Endothelial cell (in vitro differentiated cells): ENCODE data around the gene KCNN1. TPM values are rescaled to one million over a fixed set of nuclear protein-coding genes. Genes with fewer than 3 reads are reported as not detected.

Experiments
- DNase-seq: peaks from one replicate; pipeline ENCODE4 v3.0.0; 2021; ENCODE audit warnings: low spot score
- H3K27ac Mint-ChIP-seq: one replicate; pipeline ENCODE4 v1.8.0; 2021; ENCODE audit warnings: mixed read lengths, inconsistent platforms; ENCODE audit not compliant: unreplicated experiment
- H3K27me3 Mint-ChIP-seq: one replicate; pipeline ENCODE4 v1.8.0; 2021; ENCODE audit warnings: mild to moderate bottlenecking, moderate library complexity, mixed read lengths, inconsistent platforms; ENCODE audit not compliant: unreplicated experiment
- H3K36me3 Mint-ChIP-seq: one replicate; pipeline ENCODE4 v1.8.0; 2021; ENCODE audit warnings: mild to moderate bottlenecking, low read depth, mixed read lengths, inconsistent platforms; ENCODE audit not compliant: unreplicated experiment
- H3K4me1 Mint-ChIP-seq: one replicate; pipeline ENCODE4 v1.8.0; 2021; ENCODE audit warnings: mild to moderate bottlenecking, mixed read lengths, inconsistent platforms; ENCODE audit not compliant: unreplicated experiment
- H3K4me3 Mint-ChIP-seq: one replicate; pipeline ENCODE4 v1.8.0; 2021; ENCODE audit warnings: mild to moderate bottlenecking, mixed read lengths, inconsistent platforms; ENCODE audit not compliant: unreplicated experiment
- H3K9me3 Mint-ChIP-seq: one replicate; pipeline ENCODE4 v1.8.0; 2021; ENCODE audit warnings: mixed read lengths, inconsistent platforms; ENCODE audit not compliant: unreplicated experiment
- CTCF ChIP-seq: fragments of 200-600 bp; sonication (generic); IDR thresholded peaks from one replicate; pipeline ENCODE4 v1.5.0; 2021; ENCODE audit warnings: antibody characterized with exemption; ENCODE audit not compliant: unreplicated experiment
- total RNA-seq: library from RNA; stranded (reverse); fragmentation: NEBNext Ultra II Directional; extraction: Animal tissue kit (Norgen Biotek cat#: 25700); gene quantifications from one replicate; pipeline ENCODE4 v1.2.1, GENCODE V29; 2021; ENCODE audit not compliant: unreplicated experiment

Gene KCNN1
- total RNA-seq, 1 donor from 2014 or later = 19.3 TPM

- Mint-ChIP-seq H3K27ac (no peak within 1 kb of the TSS), H3K36me3 (peaks cover 3% of the 10 kb centered on the region), H3K27me3 (peaks cover 9% of the 10 kb centered on the region), H3K4me3 (peak within 1 kb of the TSS; percentile 90), H3K9me3 (no peaks in the 10 kb centered on the region), H3K4me1 (peaks cover 3% of the 10 kb centered on the region)
- TF ChIP-seq CTCF = no peak
- DNase-seq = peak; percentile 83
Observed at GRCh38 chr19:18007917-18008673, 41.2 kb downstream of the KCNN1 start, which contains the start of gene ARRDC2. TSS of gene ARRDC2 (plus strand) at chr19:18008170. CDS start at chr19:18008311, 141 bp downstream.

- peak overlapping the region; percentile 31 for H3K4me3 Mint-ChIP-seq
- DNase-seq = no peak
- peaks cover 6% of the 10 kb centered on the region for H3K4me1 Mint-ChIP-seq
- H3K9me3 Mint-ChIP-seq = no peaks in the 10 kb centered on the region
- H3K27me3 Mint-ChIP-seq = peaks cover 9% of the 10 kb centered on the region
- H3K36me3 Mint-ChIP-seq = peaks cover 3% of the 10 kb centered on the region
- no peak overlapping the region for H3K27ac Mint-ChIP-seq
- no peak for TF ChIP-seq CTCF
Observed at GRCh38 chr19:18008814-18009213, 41.9 kb downstream of the KCNN1 start.

- Mint-ChIP-seq H3K36me3 (peaks cover 3% of the 10 kb centered on the region), H3K27me3 (peaks cover 9% of the 10 kb centered on the region), H3K4me3 (no peak overlapping the region), H3K4me1 (peaks cover 6% of the 10 kb centered on the region), H3K27ac (no peak overlapping the region), H3K9me3 (no peaks in the 10 kb centered on the region)
- no peak for TF ChIP-seq CTCF
- no peak for DNase-seq
Observed at GRCh38 chr19:18009412-18010066, 42.6 kb downstream of the KCNN1 start.

GRCh38 chr19:18010149-18010548, 43.2 kb downstream of the KCNN1 start:
- peaks cover 6% of the 10 kb centered on the region for H3K4me1 Mint-ChIP-seq
- H3K9me3 Mint-ChIP-seq = no peaks in the 10 kb centered on the region
- H3K4me3 Mint-ChIP-seq = no peak overlapping the region
- no peak for TF ChIP-seq CTCF
- peaks cover 9% of the 10 kb centered on the region for H3K27me3 Mint-ChIP-seq
- DNase-seq = no peak
- H3K36me3 Mint-ChIP-seq = peaks cover 3% of the 10 kb centered on the region
- no peak overlapping the region for H3K27ac Mint-ChIP-seq
